Esophagus squamous epithelium (tissue), 4 donors: ENCODE measurements around the gene B3GALT6.

ENCODE experiments used
- CTCF ChIP-seq, 6 experiments: fragments of 450-650 bp in 4 of 6; fragments of 200-600 bp in 2 of 6; sonication (generic) in 2 of 6; IDR thresholded peaks; one replicate each; pipeline ENCODE4 v1.5.1; 2016 to 2019; ENCODE audit warnings: antibody characterized with exemption in 6 of 6, mild to moderate bottlenecking in 4 of 6, moderate library complexity in 4 of 6
- POLR2A ChIP-seq, 4 donors: fragments of 450-650 bp; IDR thresholded peaks; one replicate each; pipeline ENCODE4 v1.6.1; 2017; ENCODE audit warnings: antibody characterized with exemption in 4 of 4, mild to moderate bottlenecking in 4 of 4, moderate library complexity in 3 of 4

- no peak for TF ChIP-seq CTCF (IDR thresholded peaks at IDR 0.05)
- no peak for TF ChIP-seq POLR2A (IDR thresholded peaks at IDR 0.05)
Measured at GRCh38 chr1:1245817-1246576, 14.0 kb downstream of the B3GALT6 start.
